WERI-Rb-1 (cell line): ENCODE measurements around the gene NENF.

Experiments used
- DNase-seq: peaks from one replicate; pipeline ENCODE4 v3.0.0-alpha.2; 2020
- H3K27ac ChIP-seq: fragments of 250-450 bp; sonication (Bioruptor Pico); 2 replicates; pipeline ENCODE4 v1.5.1; 2020; ENCODE audit warnings: mild to moderate bottlenecking, moderate library complexity
- H3K27me3 ChIP-seq: fragments of 250-450 bp; sonication (Bioruptor Pico); 2 replicates; pipeline ENCODE4 v1.5.1; 2021; ENCODE audit warnings: mild to moderate bottlenecking, low read depth, moderate library complexity; ENCODE audit not compliant: insufficient read depth, severe bottlenecking
- H3K36me3 ChIP-seq: fragments of 250-450 bp; sonication (Bioruptor Pico); 2 replicates; pipeline ENCODE4 v1.5.1; 2020; ENCODE audit warnings: mild to moderate bottlenecking, moderate library complexity
- H3K4me3 ChIP-seq: 2 replicates; pipeline ENCODE4 v1.5.1; 2011; ENCODE audit warnings: low read depth, mild to moderate bottlenecking, control low read depth, low read length
- H3K9me3 ChIP-seq: fragments of 250-450 bp; sonication (Bioruptor Pico); 2 replicates; pipeline ENCODE4 v1.5.1; 2021; ENCODE audit warnings: mild to moderate bottlenecking, moderate library complexity; ENCODE audit not compliant: severe bottlenecking
- CTCF ChIP-seq: IDR thresholded peaks from 2 replicates; pipeline ENCODE4 v1.5.1; 2011; ENCODE audit warnings: low read depth, mild to moderate bottlenecking, control low read depth, inconsistent platforms, low read length

Gene NENF

GRCh38 chr1:212428496-212428895, 4.2 kb upstream of the NENF start:
- Histone ChIP-seq H3K4me3 (no peak overlapping the region), H3K27ac (no peak overlapping the region; the same call in 1 of the 2 replicates), H3K27me3 (no peaks in the 10 kb centered on the region), H3K36me3 (no peaks in the 10 kb centered on the region), H3K9me3 (no peaks in the 10 kb centered on the region)
- DNase-seq: no peak
- no peak for TF ChIP-seq CTCF

DNA sequence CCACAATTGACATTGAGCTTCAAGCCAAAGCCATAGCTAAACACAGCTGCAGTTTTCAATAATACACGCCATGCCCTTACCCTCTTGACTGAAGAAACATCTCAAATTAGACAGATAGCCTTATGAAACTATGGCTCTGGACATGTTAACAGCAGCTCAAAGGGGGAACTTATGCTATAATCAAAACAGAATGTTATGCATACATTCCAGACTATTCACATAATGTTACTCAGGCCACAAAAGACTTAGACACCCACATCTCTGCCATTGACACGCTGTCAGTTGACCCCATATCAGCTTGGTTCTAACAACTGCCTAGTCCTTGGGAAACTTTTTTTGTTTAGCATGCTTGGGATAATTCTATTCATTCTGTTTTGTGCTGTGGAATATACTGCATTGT, 2.3 kb upstream of the NENF start:
- H3K36me3 ChIP-seq: no peaks in the 10 kb centered on the region; the same call in 1 of the 2 replicates
- no peak overlapping the region for H3K4me3 ChIP-seq
- no peak for TF ChIP-seq CTCF
- H3K27me3 ChIP-seq: no peaks in the 10 kb centered on the region
- no peaks in the 10 kb centered on the region for H3K9me3 ChIP-seq
- H3K27ac ChIP-seq: no peak overlapping the region
- no peak for DNase-seq

- H3K4me3 ChIP-seq: no peak overlapping the region
Observed at GRCh38 chr1:212430955-212431394, 1.7 kb upstream of the NENF start.

GRCh38 chr1:212431644-212432043, 1.1 kb upstream of the NENF start:
- Histone ChIP-seq H3K27me3 (no peaks in the 10 kb centered on the region), H3K4me3 (no peak overlapping the region), H3K27ac (no peak overlapping the region), H3K9me3 (no peaks in the 10 kb centered on the region), H3K36me3 (no peaks in the 10 kb centered on the region; the same call in 1 of the 2 replicates)
- no peak for DNase-seq
- TF ChIP-seq CTCF: no peak

More at GRCh38 chr1:212430955-212431394, 1.7 kb upstream of the NENF start:
- TF ChIP-seq CTCF: no peak
- Histone ChIP-seq H3K27ac (no peak overlapping the region), H3K9me3 (no peaks in the 10 kb centered on the region), H3K27me3 (no peaks in the 10 kb centered on the region), H3K36me3 (no peaks in the 10 kb centered on the region; the same call in 1 of the 2 replicates)
- no peak for DNase-seq

DNA sequence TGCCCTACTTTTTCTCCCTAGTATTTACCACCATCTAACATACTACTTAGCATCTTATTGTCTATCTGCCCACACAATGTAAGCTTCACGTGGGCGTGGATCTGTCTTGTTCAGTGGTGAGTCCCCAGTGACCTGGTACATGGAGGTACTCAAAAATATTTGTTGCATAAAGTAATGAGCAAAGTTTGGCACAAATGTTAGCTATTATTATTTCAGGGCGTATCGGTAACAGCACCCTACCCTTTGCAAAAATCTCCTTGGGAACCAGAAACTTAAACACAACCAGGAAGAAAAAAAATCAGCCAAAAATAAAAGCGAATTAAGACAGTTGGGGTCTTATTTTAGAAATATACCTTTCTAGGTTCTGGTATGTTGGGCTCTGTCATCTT, 454 bp upstream of the NENF start:
- no peak for DNase-seq
- Histone ChIP-seq H3K27me3 (no peaks in the 10 kb centered on the region), H3K27ac (no peak overlapping the region), H3K4me3 (peak overlapping the region; percentile 38), H3K9me3 (no peaks in the 10 kb centered on the region), H3K36me3 (no peaks in the 10 kb centered on the region; the same call in none of the 2 replicates)
- no peak for TF ChIP-seq CTCF
